IPS DF 4.7 (cell line): Measurements from ENCODE around the gene PELI3.
A peak's percentile ranks its signal among the peaks of the same experiment; 100 is the strongest.

Experiments used
- DNase-seq: peaks from one replicate; pipeline ENCODE4 v3.0.0-alpha.2; 2013; ENCODE audit warnings: low spot score; ENCODE audit errors: extremely low read depth

Gene PELI3

GRCh38 chr11:66473608-66474515, 7.2 kb downstream of the PELI3 start:
- no peak for DNase-seq

GRCh38 chr11:66475349-66476172, 8.9 kb downstream of the PELI3 start:
- no peak for DNase-seq

- no peak for DNase-seq
These were observed 9.6 kb downstream of the PELI3 start for GRCh38 chr11:66476173-66476840.

GRCh38 chr11:66476841-66477251, 10.1 kb downstream of the PELI3 start:
- no peak for DNase-seq

- no peak for DNase-seq
These were observed 10.8 kb downstream of the PELI3 start for GRCh38 chr11:66477263-66478201.

- DNase-seq, result no peak
These were observed 12.2 kb downstream of the PELI3 start for GRCh38 chr11:66478729-66479393.

GRCh38 chr11:66479394-66480116, 12.8 kb downstream of the PELI3 start:
- DNase-seq, result no peak

GRCh38 chr11:66480117-66480938, 13.6 kb downstream of the PELI3 start, which contains the start of gene DPP3:
DPP3 (plus strand) TSS chr11:66480434; CDS start chr11:66482201, 1,767 bp downstream.
- DNase-seq, result peak; percentile 78

- DNase-seq, result no peak
These were observed 18.2 kb downstream of the PELI3 start for GRCh38 chr11:66484806-66485380.

- DNase-seq, result no peak
These were observed 22.3 kb downstream of the PELI3 start for GRCh38 chr11:66488957-66489356.

- no peak for DNase-seq
These were observed 22.9 kb downstream of the PELI3 start for GRCh38 chr11:66489636-66490035.

- DNase-seq, result no peak
These were observed 24.7 kb downstream of the PELI3 start for GRCh38 chr11:66491315-66491935.

GRCh38 chr11:66492161-66492865, 25.6 kb downstream of the PELI3 start:
- no peak for DNase-seq

- no peak for DNase-seq
These were observed 26.4 kb downstream of the PELI3 start for GRCh38 chr11:66493130-66493529.

GRCh38 chr11:66494458-66494857, 27.8 kb downstream of the PELI3 start:
- no peak for DNase-seq

- DNase-seq, result no peak
These were observed 28.2 kb downstream of the PELI3 start for GRCh38 chr11:66494935-66495334.

- DNase-seq, result no peak
These were observed 28.7 kb downstream of the PELI3 start for GRCh38 chr11:66495401-66495854.
